Stimulated activated CD8-positive, alpha-beta memory T cell treated with anti-CD3 and anti-CD28 coated beads, Interleukin-7, amount 100 ng/mL, for 24 hours (primary cell): ENCODE results near the gene SMAD2.
"Not testable (repeated sequence)": the region's sequence is repeated elsewhere in the genome, so short reads cannot be mapped to it uniquely, and the experiment has no call there.

Source experiments
- DNase-seq: peaks from one replicate; pipeline ENCODE4 v3.0.0-alpha.2; 2020; ENCODE audit warnings: low read depth

The SMAD2 gene

DNA sequence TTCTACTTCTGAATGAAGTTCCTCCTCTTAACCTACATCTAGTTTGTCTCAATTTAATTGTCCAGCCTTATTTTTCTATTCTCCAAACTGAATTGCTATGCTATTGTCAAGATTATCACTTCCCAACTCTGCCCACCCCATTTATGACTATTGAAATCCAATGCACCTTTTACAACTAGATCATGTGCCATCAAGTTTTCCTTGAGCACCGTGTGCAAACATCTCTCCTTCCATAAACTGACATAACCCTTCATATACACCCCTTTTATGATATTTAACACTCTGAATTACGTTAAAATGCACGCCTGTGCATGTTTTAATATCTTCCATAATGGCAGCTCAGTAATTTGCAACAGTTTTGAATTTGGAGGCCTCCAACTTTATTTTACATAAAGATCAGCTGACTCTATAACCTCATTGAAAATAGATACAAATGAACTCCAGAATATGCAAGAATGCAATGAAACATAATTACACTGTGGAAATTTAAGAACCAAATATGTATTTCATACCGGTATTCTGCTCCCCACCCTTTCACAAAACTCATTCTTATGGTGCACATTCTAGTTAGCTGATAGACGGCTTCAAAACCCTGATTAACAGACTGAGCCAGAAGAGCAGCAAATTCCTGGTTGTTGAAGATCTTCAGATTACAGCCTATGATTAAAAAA, 85.5 kb downstream of the SMAD2 start:
- no peak for DNase-seq

GRCh38 chr18:47842836-47843235, 87.6 kb downstream of the SMAD2 start:
- no peak for DNase-seq

- no peak for DNase-seq
These were observed 92.1 kb downstream of the SMAD2 start for GRCh38 chr18:47838396-47838795.

DNA sequence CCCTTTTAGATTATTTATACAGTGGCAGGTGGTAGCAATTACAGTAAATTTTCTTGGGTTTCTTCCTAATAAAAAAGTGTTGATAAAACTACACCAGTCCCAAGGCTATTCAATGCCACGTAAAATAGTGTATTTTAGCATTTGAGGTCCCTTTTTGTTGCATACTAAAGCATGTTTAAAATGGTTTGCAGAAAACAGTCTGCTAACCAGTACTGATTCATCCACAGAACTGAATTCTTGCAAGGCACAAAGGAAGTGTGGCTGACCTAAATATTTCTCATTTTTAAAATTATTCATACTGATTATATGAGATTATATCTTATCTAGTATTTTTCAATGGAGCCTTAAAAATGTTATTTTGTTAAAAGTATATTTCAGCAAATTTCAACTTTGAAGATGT, 98.1 kb downstream of the SMAD2 start:
- no peak for DNase-seq

- DNase-seq, result no peak
These were observed 99.1 kb downstream of the SMAD2 start for GRCh38 chr18:47831351-47831750.

- DNase-seq, result no peak
These were observed 99.7 kb downstream of the SMAD2 start for GRCh38 chr18:47830772-47831171.

GRCh38 chr18:47829831-47830230, 100.6 kb downstream of the SMAD2 start:
- no peak for DNase-seq

GRCh38 chr18:47828031-47828430, 102.4 kb downstream of the SMAD2 start:
- DNase-seq, result not testable (repeated sequence)

GRCh38 chr18:47826157-47827074, 104.0 kb downstream of the SMAD2 start:
- DNase-seq, result no peak

- DNase-seq, result no peak
These were observed 109.1 kb downstream of the SMAD2 start for GRCh38 chr18:47821314-47821713.

DNA sequence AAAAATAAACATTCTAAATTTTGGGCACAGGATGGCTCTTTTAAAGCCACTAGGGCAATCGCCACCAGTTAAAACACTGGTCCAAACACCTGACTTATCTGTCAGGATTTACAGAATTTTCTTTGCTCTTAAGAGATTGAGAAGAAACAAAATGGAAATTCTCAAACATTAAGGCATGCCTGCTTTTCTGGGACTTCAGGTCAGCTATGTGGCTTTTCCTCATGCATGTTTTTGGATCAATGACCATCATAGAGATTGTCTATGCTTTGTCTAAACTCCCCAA, 112.7 kb downstream of the SMAD2 start:
- DNase-seq, result no peak

- DNase-seq, result no peak
These were observed 113.3 kb downstream of the SMAD2 start for GRCh38 chr18:47817017-47817794.

DNA sequence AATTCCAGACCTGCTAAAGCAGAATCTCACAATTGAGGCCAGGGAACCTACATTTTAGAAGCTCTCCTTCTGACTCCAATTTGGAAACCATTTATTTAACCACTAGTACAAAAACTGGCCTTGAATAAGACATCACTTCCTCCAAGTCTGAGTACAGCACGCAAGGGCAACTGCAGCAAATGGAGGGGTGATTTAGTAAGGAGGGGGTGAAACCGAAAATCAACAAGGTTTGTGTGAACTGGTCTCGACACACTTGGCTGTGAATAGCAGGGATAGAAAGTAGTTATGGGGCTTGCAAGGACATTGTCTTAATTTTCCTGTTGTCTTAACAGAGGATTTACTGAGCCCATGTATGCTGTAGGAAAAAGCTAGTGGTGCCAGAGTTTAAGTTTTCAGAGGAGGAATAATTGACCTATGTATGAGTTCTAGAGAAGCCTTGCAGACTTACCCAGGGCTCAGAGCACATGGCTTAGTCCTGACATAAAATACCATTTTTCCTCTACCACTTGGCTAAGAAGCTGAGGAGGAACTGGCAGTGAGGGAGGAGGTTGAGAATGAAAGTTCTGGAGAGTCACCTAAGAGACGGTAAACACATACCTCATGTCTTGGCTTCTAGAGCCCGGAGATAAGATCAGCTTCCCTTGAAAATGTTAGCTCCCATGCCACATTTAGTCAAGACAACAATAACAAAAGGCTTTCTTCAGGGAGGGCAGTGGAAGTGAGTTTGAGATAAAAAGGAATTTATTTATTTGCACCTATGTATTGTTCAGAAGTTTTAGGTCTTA, 114.8 kb downstream of the SMAD2 start:
- DNase-seq, result no peak

DNA sequence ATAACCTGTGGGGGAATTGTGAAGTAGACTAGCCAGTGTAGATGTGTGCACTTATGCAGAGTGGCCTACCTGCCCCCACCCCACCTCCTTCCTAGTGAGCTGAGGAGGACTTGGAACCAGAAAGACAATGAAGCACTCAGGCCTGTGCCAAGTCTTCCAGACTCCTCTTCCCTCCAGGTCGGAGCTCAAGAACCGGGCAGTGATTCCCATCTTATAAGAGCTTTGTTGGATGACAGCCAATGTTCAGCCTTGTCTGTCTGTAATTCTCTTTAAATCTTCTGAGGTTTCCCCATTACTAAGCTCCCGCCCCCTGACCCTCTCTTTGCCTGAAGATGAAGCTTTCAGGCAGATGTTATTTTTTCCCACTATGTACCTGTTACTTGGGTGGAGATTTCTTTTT, 121.0 kb downstream of the SMAD2 start:
- DNase-seq, result no peak

DNA sequence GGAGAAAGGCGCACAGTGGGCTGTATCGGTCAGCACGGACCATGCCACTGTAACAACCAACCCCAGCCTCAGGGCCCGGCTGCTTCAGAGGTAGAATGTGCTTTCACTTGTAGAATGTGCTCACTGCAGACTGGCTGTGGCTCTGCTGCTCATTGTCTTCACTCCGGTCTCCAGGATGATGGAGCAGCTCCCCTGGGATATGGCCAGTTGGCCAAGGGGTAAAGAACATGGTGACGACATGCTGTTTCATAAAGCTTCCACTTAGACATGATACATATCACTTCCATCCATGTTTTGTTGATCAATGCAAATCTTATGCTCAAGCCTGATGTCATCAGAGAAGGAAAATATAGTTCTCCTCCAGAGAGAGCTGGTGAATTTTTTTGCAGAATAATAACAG, 127.7 kb downstream of the SMAD2 start:
- DNase-seq, result no peak

DNA sequence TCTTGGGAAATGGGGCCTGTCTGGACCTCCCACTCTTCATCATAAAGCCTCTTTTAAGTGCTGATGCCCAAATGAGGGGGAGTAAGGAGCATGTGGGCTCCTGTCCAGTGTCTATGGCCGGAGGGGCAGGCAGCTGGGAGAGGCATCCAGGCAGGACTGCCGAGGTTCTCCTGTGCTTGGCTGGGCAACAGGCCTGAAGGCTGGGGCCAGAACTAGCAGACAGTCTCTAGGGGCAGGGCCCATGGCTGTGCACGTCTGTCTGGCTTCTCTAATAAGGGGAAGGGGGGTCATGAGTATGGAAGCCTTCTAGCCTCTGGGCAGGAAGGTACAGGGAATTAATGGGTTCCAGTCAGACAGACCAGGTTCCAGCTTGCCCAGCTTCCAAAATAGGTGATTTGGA, 128.6 kb downstream of the SMAD2 start:
- no peak for DNase-seq

DNA sequence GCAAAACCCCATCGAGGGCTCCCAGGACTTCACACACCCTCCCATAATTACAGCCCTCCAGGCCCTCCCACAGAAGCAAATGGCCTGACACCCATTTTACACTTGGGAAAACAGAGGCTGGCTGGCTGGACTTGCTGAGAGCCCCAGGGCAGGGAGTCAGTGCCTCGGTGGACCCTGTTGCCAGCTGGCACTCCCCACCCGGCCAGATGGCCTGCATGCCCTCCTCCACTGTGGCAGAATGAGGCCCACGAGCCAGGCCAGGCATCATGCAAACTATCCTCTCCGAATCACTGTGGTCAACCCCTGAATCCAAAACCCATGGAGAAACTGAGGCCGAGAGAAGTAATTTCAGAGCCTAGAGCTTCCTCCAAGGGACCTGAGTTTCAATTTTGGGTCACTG, 129.7 kb downstream of the SMAD2 start:
- no peak for DNase-seq

DNA sequence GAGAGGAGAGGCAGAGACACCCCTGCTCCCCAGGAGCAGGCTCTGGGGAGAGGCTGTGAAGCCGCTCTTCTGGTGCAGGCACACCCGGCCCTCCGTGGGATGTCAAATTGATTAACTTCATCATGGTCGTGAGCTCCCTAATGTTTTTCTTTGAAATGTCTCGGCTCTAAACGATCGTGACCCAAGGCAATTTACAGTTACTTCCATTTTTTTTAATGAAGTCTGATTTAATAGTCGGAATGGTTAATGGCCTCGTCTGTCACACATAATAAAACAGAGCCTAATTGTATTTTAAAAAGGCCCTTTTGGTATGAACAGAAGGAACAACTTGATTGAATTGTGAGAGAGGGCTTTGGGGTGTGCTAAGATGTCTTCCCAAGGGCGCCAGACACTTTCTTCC, 130.2 kb downstream of the SMAD2 start:
- no peak for DNase-seq

DNA sequence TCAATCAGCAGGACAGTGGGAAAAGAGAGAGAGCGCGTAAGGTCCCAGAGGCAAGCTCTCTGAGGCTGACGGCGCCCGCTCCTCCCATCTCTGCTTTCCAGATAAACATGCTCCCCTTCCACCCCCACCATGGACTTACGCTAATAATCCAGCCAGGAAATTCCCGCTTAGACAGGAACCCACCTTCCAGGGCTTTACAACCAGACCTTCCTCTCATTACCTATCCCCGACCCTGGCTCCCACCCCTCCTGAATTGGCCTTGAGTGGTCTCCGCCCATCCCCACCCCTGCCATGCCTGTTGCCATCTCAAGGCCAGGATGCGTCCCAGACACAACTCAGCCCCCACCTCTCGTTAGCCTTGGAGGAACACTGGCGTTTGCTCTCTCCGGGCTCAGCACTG, 131.1 kb downstream of the SMAD2 start:
- DNase-seq, result no peak

- DNase-seq, result no peak
These were observed 132.1 kb downstream of the SMAD2 start for GRCh38 chr18:47798366-47798765.

DNA sequence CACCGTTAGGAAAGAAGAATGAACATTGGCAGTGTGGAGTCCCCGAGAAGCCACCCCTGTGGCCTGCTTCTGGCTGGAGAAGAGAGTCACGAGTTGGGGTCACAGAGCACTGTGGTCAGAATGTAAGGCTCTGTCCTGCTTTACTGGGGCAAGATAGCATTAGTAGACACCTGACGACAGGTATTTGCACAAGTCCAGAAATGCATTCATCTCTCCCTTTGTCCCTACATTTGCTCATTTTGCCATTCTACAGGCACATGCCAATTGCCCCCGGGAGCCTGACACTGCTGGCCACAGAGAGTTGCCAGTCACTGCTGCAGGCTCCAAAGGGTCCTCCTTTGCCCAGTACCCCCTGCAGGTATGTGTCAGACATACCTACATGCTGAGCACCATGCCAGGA, 133.3 kb downstream of the SMAD2 start:
- DNase-seq, result no peak

DNA sequence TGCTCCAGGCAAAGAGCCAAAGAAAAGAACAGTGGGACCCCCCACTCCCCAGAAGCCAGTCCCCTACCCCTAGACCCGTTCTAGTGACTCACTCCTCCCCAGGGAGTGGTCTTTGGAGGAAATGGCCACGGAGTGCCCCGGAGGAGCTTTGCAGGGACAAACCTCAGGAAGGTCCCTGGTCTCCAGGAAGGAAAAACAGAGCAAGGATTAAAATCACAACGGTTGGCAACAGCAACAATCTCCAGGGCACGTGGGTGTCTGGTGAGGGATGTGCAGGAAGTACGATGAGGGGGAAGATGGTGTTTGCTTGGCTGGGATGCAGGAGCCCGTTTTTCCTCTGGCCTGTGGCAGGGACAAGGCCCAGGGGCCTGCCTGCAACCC, 135.0 kb downstream of the SMAD2 start:
- DNase-seq, result no peak
